Mesendoderm (in vitro differentiated cells): ENCODE measurements around the gene GSTK1.

Experiments used
- DNase-seq: peaks from one replicate; pipeline ENCODE4 v3.0.0; 2013
- H2AK5ac ChIP-seq: 2 replicates; pipeline ENCODE4 v1.6.1; 2013; ENCODE audit warnings: low read length, inconsistent platforms
- H2BK120ac ChIP-seq: 2 replicates; pipeline ENCODE4 v1.6.1; 2013; ENCODE audit warnings: low read depth, mild to moderate bottlenecking, low read length, moderate library complexity, mixed read lengths
- H2BK15ac ChIP-seq: replicated peaks from 2 replicates; pipeline ENCODE4 v1.6.1; 2013; ENCODE audit warnings: low read depth, mild to moderate bottlenecking, moderate library complexity
- H2BK5ac ChIP-seq: 2 replicates; pipeline ENCODE4 v1.6.1; 2013; ENCODE audit warnings: low read length, inconsistent platforms
- H3K18ac ChIP-seq: 2 replicates; pipeline ENCODE4 v1.6.1; 2013; ENCODE audit warnings: mild to moderate bottlenecking, low read length, mixed read lengths
- H3K23ac ChIP-seq: one replicate; pipeline ENCODE4 v1.6.1; 2013; ENCODE audit warnings: low read length
- H3K27ac ChIP-seq: 2 replicates; pipeline ENCODE4 v1.5.1; 2013; ENCODE audit warnings: low read depth, mild to moderate bottlenecking, inconsistent platforms, low read length, moderate library complexity
- H3K27me3 ChIP-seq: 2 replicates; pipeline ENCODE4 v1.6.1; 2013; ENCODE audit warnings: low read length, control low read depth, mild to moderate bottlenecking, inconsistent platforms; ENCODE audit not compliant: insufficient read depth, poor library complexity
- H3K36me3 ChIP-seq: 2 replicates; pipeline ENCODE4 v1.6.1; 2013; ENCODE audit warnings: low read length, inconsistent platforms; ENCODE audit not compliant: control insufficient read depth, insufficient read depth
- H3K4ac ChIP-seq: one replicate; pipeline ENCODE4 v1.6.1; 2013; ENCODE audit warnings: low read depth, mild to moderate bottlenecking, low read length, moderate library complexity
- H3K4me1 ChIP-seq: 2 replicates; pipeline ENCODE4 v1.6.1; 2013; ENCODE audit warnings: low read depth, low read length, inconsistent platforms; ENCODE audit not compliant: control insufficient read depth
- H3K4me2 ChIP-seq: 2 replicates; pipeline ENCODE4 v1.6.1; 2013; ENCODE audit warnings: low read length
- H3K4me3 ChIP-seq: 2 replicates; pipeline ENCODE4 v1.5.1; 2013; ENCODE audit warnings: mild to moderate bottlenecking, low read length
- H3K56ac ChIP-seq: one replicate; pipeline ENCODE4 v1.6.1; 2013; ENCODE audit warnings: low read length
- H3K79me1 ChIP-seq: 2 replicates; pipeline ENCODE4 v1.6.1; 2013; ENCODE audit warnings: low read length, inconsistent platforms
- H3K79me2 ChIP-seq: 2 replicates; pipeline ENCODE4 v1.6.1; 2013; ENCODE audit warnings: mild to moderate bottlenecking, low read length; ENCODE audit not compliant: control insufficient read depth, insufficient read depth
- H3K9ac ChIP-seq: 2 replicates; pipeline ENCODE4 v1.6.1; 2013; ENCODE audit warnings: low read length, inconsistent platforms
- H4K5ac ChIP-seq: one replicate; pipeline ENCODE4 v1.6.1; 2013; ENCODE audit warnings: low read length
- H4K8ac ChIP-seq: one replicate; pipeline ENCODE4 v1.6.1; 2013; ENCODE audit warnings: low read depth, mild to moderate bottlenecking, control low read depth, low read length, moderate library complexity
- WGBS: extraction: QIAGEN DNeasy Blood & Tissue Kit; methylation state at CpG from one replicate; pipeline ENCODE4 v1.1.7; 2013; ENCODE audit warnings: low lambda C conversion rate, missing lambda C conversion rate; ENCODE audit not compliant: insufficient coverage; ENCODE audit errors: extremely low coverage; 5-methylcytosine and 5-hydroxymethylcytosine counted together

GSTK1 gene

GRCh38 chr7:143217806-143218205 lies 45.4 kb upstream of the GSTK1 start:
- H2BK15ac ChIP-seq, result no peak overlapping the region
- no peaks in the 10 kb centered on the region for H3K4me1 ChIP-seq
- no CpG with 5 or more reads among the region's 2 CpGs for WGBS
- H3K23ac ChIP-seq, result no peak overlapping the region
- no peak for DNase-seq
- H3K9ac ChIP-seq, result no peak overlapping the region
- no peak overlapping the region for H3K4ac ChIP-seq
- H4K8ac ChIP-seq, result no peak overlapping the region
- no peak overlapping the region for H3K27ac ChIP-seq
- no peak overlapping the region for H3K4me3 ChIP-seq
- no peak overlapping the region for H2AK5ac ChIP-seq
- no peaks in the 10 kb centered on the region for H3K79me1 ChIP-seq
- no peaks in the 10 kb centered on the region for H3K79me2 ChIP-seq
- H3K4me2 ChIP-seq, result no peak overlapping the region
- H3K36me3 ChIP-seq, result no peaks in the 10 kb centered on the region
- no peak overlapping the region for H2BK5ac ChIP-seq
- H4K5ac ChIP-seq, result no peak overlapping the region
- H3K56ac ChIP-seq, result no peak overlapping the region
- no peak overlapping the region for H2BK120ac ChIP-seq
- H3K18ac ChIP-seq, result no peak overlapping the region
- H3K27me3 ChIP-seq, result no peaks in the 10 kb centered on the region

GRCh38 chr7:143221286-143221685 lies 42.0 kb upstream of the GSTK1 start:
- no CpG with 5 or more reads among the region's 2 CpGs for WGBS

GRCh38 chr7:143221737-143222136 lies 41.5 kb upstream of the GSTK1 start, which contains the start of gene TAS2R40:
TAS2R40 (plus strand) TSS chr7:143222037; CDS start chr7:143222079, 42 bp downstream.
- H3K4ac ChIP-seq, result no peak within 1 kb of the TSS

More at GRCh38 chr7:143221286-143221685, 42.0 kb upstream of the GSTK1 start:
- H3K79me2 ChIP-seq, result no peaks in the 10 kb centered on the region
- no peak overlapping the region for H3K18ac ChIP-seq
- H3K4me3 ChIP-seq, result no peak overlapping the region
- no peak overlapping the region for H2BK120ac ChIP-seq
- no peak overlapping the region for H4K8ac ChIP-seq
- no peak overlapping the region for H3K4ac ChIP-seq
- no peaks in the 10 kb centered on the region for H3K27me3 ChIP-seq
- H3K9ac ChIP-seq, result no peak overlapping the region
- no peak overlapping the region for H3K27ac ChIP-seq
- no peak overlapping the region for H2BK5ac ChIP-seq
- no peak overlapping the region for H3K4me2 ChIP-seq
- no peaks in the 10 kb centered on the region for H3K4me1 ChIP-seq
- H3K79me1 ChIP-seq, result no peaks in the 10 kb centered on the region
- H3K23ac ChIP-seq, result no peak overlapping the region
- no peak overlapping the region for H3K56ac ChIP-seq
- no peak overlapping the region for H4K5ac ChIP-seq
- no peak overlapping the region for H2BK15ac ChIP-seq
- no peak overlapping the region for H2AK5ac ChIP-seq
- no peaks in the 10 kb centered on the region for H3K36me3 ChIP-seq
- no peak for DNase-seq

GRCh38 chr7:143222782-143223181 lies 40.5 kb upstream of the GSTK1 start:
- H2AK5ac ChIP-seq, result no peak overlapping the region
- no peak overlapping the region for H3K18ac ChIP-seq
- H3K4me1 ChIP-seq, result no peaks in the 10 kb centered on the region
- H3K79me1 ChIP-seq, result no peaks in the 10 kb centered on the region
- H4K8ac ChIP-seq, result no peak overlapping the region
- no peaks in the 10 kb centered on the region for H3K27me3 ChIP-seq
- H3K79me2 ChIP-seq, result no peaks in the 10 kb centered on the region
- H2BK15ac ChIP-seq, result no peak overlapping the region
- H2BK120ac ChIP-seq, result no peak overlapping the region
- H3K4me3 ChIP-seq, result no peak overlapping the region
- no peak overlapping the region for H3K4me2 ChIP-seq
- H3K9ac ChIP-seq, result no peak overlapping the region
- DNase-seq, result no peak
- WGBS, result no CpG with 5 or more reads among the region's 7 CpGs
- no peaks in the 10 kb centered on the region for H3K36me3 ChIP-seq
- H3K4ac ChIP-seq, result no peak overlapping the region
- H3K56ac ChIP-seq, result no peak overlapping the region
- H3K23ac ChIP-seq, result no peak overlapping the region
- H4K5ac ChIP-seq, result no peak overlapping the region
- H3K27ac ChIP-seq, result no peak overlapping the region
- H2BK5ac ChIP-seq, result no peak overlapping the region

More at GRCh38 chr7:143221737-143222136, 41.5 kb upstream of the GSTK1 start, which contains the start of gene TAS2R40:
- Histone ChIP-seq H3K27ac (no peak within 1 kb of the TSS), H3K4me2 (no peak within 1 kb of the TSS), H4K5ac (no peak within 1 kb of the TSS), H4K8ac (no peak within 1 kb of the TSS), H2BK15ac (no peak within 1 kb of the TSS), H3K4me3 (no peak within 1 kb of the TSS), H3K9ac (no peak within 1 kb of the TSS), H2BK5ac (no peak within 1 kb of the TSS), H3K18ac (no peak within 1 kb of the TSS), H3K4me1 (no peaks in the 10 kb centered on the region), H3K23ac (no peak within 1 kb of the TSS), H3K36me3 (no peaks in the 10 kb centered on the region), H2BK120ac (no peak within 1 kb of the TSS), H3K79me1 (no peaks in the 10 kb centered on the region), H3K27me3 (no peaks in the 10 kb centered on the region), H3K79me2 (no peaks in the 10 kb centered on the region), H3K56ac (no peak within 1 kb of the TSS), H2AK5ac (no peak within 1 kb of the TSS)
- WGBS, result no CpG with 5 or more reads among the region's 3 CpGs
- no peak for DNase-seq

- no peak overlapping the region for H2BK5ac ChIP-seq
Measured at GRCh38 chr7:143223784-143224183, 39.5 kb upstream of the GSTK1 start.

GRCh38 chr7:143225047-143225446 lies 38.2 kb upstream of the GSTK1 start:
- H3K27ac ChIP-seq, result no peak overlapping the region
- no peaks in the 10 kb centered on the region for H3K79me1 ChIP-seq
- no peak overlapping the region for H4K5ac ChIP-seq
- H4K8ac ChIP-seq, result no peak overlapping the region
- H2AK5ac ChIP-seq, result no peak overlapping the region
- no peak overlapping the region for H3K23ac ChIP-seq
- H3K18ac ChIP-seq, result no peak overlapping the region
- H3K4me3 ChIP-seq, result no peak overlapping the region
- no peaks in the 10 kb centered on the region for H3K36me3 ChIP-seq
- no peak for DNase-seq
- no peak overlapping the region for H2BK15ac ChIP-seq
- H3K4ac ChIP-seq, result no peak overlapping the region
- H2BK5ac ChIP-seq, result no peak overlapping the region
- no peaks in the 10 kb centered on the region for H3K79me2 ChIP-seq
- no peak overlapping the region for H3K4me2 ChIP-seq
- H3K4me1 ChIP-seq, result no peaks in the 10 kb centered on the region
- H2BK120ac ChIP-seq, result no peak overlapping the region
- no CpG with 5 or more reads among the region's 5 CpGs for WGBS
- H3K27me3 ChIP-seq, result no peaks in the 10 kb centered on the region
- H3K56ac ChIP-seq, result no peak overlapping the region
- H3K9ac ChIP-seq, result no peak overlapping the region

More at GRCh38 chr7:143223784-143224183, 39.5 kb upstream of the GSTK1 start:
- Histone ChIP-seq H3K9ac (no peak overlapping the region), H2AK5ac (no peak overlapping the region), H3K18ac (no peak overlapping the region), H3K79me1 (no peaks in the 10 kb centered on the region), H3K4ac (no peak overlapping the region), H3K56ac (no peak overlapping the region), H2BK15ac (no peak overlapping the region), H3K23ac (no peak overlapping the region), H3K4me2 (no peak overlapping the region), H3K4me1 (no peaks in the 10 kb centered on the region), H4K8ac (no peak overlapping the region), H4K5ac (no peak overlapping the region), H3K27ac (no peak overlapping the region), H2BK120ac (no peak overlapping the region), H3K36me3 (no peaks in the 10 kb centered on the region), H3K27me3 (no peaks in the 10 kb centered on the region), H3K4me3 (no peak overlapping the region), H3K79me2 (no peaks in the 10 kb centered on the region)
- no CpG with 5 or more reads among the region's 4 CpGs for WGBS
- no peak for DNase-seq
